Heart left ventricle (tissue), 13 donors: ENCODE results near the gene YIPF6.
"Not testable (repeated sequence)": the region's sequence is repeated elsewhere in the genome, so short reads cannot be mapped to it uniquely, and the experiment has no call there.

Experiments
- CTCF ChIP-seq, 12 donors: fragments of 200-600 bp; sonication (generic) in 4 of 12; IDR thresholded peaks; one replicate each; pipeline versions ENCODE4 v1.5.0 to v1.8.0; 2018 to 2022; ENCODE audit warnings: antibody characterized with exemption in 12 of 12, mild to moderate bottlenecking in 5 of 12
- POLR2A ChIP-seq, 2 donors: fragments of 450-650 bp; IDR thresholded peaks; one replicate each; pipeline ENCODE4 v1.6.1; 2017; ENCODE audit warnings: antibody characterized with exemption in 2 of 2, mild to moderate bottlenecking in 2 of 2, moderate library complexity in 2 of 2
- donor health status: ischemic (EF 13 %, LVEDD 7.1; RV severe dilation, severe dysfunction).
- donor health status: DM: no; HTN: yes; CAD: no.
- donor health status: DM: no; HTN: no; CAD: no.
- donor health status: ischemic (EF 25% LVEDD 6.9; RV normal size, moderate dysfunction).
- donor health status: ischemic (EF 25% LVEDD 5.7; RV mildly dilated, moderate dysfunction).
- donor health status: ischemic (EF 35%, LVEDD 5.7; RV mildly dilated, moderate dysfunction).
- donor health status: nonischemic (EF 11% LVEDD 7.7; RV severe dilation, severe dysfunction).
- donor health status: DM: yes; HTN: yes; CAD: no.
- donor health status: PGD.
- donor health status: ischemic (EF 29% LVEDD 5.4; RV normal size, mild dysfunction).
- donor health status: nonischemic (EF 23%, LVEDD 6.1; RV moderate dilation, normal function).

GRCh38 chrX:68493776-68494175 is 5.1 kb upstream of the YIPF6 start:
- not testable (repeated sequence) for TF ChIP-seq CTCF, POLR2A (IDR thresholded peaks at IDR 0.05)
